Stimulated activated CD8-positive, alpha-beta memory T cell treated with anti-CD3 and anti-CD28 coated beads, Interleukin-15, amount 100 ng/mL, for 24 hours (primary cell): ENCODE results near the gene KCNMB1.

ENCODE experiments used
- DNase-seq: peaks from one replicate; pipeline ENCODE4 v3.0.0-alpha.2; 2020; ENCODE audit warnings: low read depth

KCNMB1 gene

DNA sequence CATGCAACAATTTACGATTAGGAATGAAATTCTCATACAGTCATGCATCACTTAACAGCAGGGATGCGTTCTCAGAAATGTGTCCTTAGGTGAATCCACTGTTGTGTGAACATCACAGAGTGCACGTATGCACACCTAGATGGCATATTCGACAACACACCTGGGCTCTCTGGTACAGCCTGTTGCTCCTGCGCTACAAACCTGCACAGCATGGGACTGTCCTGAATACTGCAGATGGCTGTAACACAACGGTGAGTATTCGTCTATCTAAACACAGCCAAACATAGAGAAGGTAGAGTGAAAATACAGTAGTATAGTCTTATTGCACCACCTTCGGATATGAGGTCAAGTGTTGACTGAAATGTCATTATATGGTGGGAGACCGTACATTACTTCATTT is 47.6 kb downstream of the KCNMB1 start:
- no peak for DNase-seq

DNA sequence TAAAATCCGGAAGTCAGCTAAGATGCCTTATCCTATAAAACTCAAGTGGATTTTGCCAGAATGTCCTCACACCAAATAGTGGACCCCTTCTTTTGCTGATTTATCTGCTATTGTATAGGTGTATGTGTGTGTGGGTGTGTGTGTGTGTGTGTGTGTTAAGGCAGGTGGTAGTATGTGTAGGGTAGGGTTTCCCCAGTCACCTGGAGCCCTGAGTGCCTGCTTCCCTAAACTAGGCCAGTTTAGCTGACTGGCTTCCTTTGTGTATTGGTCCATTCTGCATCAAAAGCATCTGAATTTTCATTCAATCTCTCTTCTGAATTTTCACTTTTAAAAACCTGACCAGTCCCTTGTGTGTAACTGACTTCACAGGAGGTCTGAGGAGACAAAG is 49.4 kb downstream of the KCNMB1 start:
- DNase-seq, result no peak

DNA sequence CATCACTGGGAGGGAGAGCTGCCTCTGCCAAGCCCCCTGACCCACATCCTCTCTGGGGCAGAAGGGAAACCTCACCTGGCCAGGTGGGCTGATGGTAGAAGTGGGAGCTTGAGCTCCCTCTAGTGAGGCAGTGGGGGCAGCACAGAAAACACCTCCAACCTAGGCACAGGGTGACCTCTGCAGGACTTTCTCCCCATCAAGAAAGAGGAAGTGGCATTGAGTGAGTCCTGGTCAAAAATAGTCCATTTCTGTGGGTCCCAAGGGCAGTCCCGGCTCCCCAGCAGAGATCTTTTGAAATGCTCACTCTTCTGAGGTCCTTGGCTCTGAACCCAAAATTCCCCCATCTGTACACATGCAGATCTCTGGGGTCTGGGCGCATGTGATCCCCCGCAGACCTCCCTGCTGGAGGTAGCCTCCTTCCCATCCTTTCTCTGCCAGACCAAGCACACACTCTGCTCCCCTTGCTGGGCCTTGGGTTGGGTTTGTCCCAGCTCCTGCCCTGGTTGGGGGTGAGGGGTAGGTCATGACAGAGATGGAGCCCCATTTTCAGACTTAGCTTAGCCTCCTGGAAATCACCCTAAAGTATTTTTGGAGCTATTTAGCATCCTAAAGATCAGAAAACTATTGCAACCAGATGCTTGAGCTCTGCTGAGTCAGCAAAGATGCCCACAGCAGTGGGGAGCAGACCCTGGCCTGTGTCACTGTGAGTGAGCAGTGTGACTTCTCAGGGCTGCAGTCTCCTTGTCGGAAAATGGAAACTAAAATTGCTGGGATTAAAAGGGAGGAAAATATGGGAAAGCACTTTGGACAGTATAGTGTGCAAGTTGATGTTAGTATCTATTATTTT is 50.0 kb downstream of the KCNMB1 start:
- DNase-seq, result no peak

DNA sequence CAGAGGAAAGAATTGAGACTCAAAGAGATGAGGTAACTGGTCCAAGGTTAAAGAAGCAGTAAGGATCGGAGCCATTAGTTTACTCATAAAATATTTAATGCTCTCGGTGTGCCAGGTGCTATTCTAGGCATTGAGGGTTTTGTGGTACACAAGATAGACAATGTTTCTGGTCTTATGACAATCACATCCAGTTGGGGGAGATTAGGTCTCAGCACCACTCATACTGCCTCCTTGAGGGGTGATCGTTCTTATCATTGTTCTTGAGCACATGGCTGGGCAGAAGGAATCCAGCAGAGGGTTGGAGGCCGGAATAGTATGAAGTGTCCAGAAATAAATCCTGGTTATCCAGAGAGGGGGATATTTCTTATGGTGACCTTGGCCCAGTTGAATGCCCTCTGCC is 50.9 kb downstream of the KCNMB1 start:
- DNase-seq, result no peak

DNA sequence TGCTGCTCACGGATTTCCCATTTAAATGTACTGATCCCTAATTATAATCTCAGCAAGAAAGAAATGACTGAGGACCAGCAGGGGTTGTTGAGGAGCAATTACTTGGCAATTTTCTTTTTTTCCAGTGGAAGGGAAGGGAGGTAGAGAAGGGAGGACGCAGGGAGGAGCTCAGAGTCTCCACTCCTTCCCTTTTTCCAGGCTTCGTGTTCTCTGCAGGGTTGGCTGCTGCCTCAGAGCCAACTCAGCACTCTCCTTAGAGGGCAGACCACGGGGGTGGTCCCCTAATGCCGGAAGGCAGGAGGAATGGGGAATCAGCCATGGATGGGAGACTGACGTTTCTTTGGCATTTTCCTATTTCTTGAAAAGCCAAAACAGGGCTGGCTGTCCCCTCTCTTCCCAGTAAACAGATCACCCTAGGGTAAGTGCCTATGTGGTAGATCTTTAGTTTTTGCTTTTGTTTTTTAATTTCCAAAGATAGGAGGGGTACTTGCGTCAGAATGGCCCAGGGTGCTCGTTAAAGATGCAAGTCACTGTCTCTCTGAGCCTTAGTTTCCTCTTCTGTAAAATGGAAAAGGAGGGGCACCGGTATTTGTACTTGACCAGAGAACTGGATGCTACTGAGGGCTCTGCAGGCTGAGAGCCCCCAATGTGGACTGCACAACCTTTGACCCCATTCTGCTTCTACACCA is 52.0 kb downstream of the KCNMB1 start:
- no peak for DNase-seq

DNA sequence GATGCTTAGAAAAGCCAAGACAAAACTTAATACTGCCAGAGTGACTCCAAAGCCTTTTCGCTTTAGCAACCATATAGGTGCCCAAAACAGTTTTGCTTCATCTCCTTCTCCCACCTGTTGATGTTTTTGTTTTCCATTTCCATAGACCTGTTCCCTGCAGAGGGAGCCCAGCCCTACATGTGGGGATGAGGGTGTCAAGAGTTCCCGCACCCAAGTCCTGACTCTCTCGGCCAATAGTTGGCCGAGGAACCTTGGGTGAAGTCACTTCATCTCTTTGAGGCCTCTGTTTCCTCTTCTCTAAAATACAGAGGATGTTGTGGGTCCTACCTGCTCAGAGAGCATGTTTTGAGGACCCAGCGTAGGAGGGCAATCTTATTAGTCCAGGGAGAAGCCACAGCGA is 53.1 kb downstream of the KCNMB1 start:
- no peak for DNase-seq

DNA sequence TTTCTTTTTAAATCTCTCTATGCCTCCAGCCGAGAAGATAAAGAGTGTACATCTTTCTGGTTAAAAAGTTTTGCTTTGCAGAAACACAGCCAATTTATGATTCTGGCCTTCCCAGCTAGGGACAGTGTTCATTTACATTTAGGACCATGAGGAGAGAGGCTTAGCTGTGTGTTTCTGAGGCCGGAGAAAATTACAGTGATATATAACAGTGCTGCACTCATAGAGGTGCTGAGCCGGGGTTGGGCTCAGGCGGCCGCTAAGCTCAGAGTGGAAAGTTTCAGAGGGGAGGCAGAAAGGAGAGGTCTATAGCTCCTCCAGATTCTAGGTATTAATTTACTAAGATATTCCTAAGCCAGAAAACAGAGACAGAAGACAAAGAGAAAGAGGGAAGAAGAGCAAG is 54.5 kb downstream of the KCNMB1 start:
- DNase-seq, result no peak

DNA sequence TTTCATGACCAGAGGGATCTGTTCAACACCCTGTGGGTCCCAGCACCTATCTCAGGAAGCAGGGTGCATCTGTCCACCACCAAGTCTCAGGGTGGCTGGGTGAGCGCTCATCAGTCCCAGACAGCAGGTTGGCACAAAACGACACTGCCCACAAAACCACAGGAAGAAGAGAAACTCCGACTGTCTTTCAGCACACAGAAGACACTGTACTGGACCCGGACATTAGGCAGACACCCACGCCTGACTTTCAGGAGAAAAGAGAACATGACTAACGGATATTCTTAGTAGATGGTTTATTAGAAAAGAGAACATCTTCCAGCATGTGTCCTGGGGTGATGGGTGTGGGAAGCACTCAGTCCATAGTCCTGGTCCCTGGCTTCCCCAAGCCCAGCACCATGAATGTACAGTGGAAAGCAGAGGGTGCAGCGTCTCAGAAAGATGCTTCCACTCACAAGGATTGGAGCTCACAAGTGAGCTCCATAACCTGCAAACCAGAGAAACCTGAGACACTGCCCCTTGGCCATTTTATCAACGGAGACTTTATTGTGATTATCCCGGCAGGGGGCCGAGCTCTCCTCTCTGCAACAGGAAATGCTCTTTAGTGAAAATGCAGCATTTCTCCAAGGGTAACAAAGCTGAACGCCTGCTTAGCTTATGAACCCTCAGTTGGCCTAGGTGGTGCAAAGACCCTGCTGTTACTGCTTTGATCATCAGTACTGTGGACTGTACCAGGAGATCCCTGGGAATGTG is 55.8 kb downstream of the KCNMB1 start:
- no peak for DNase-seq

DNA sequence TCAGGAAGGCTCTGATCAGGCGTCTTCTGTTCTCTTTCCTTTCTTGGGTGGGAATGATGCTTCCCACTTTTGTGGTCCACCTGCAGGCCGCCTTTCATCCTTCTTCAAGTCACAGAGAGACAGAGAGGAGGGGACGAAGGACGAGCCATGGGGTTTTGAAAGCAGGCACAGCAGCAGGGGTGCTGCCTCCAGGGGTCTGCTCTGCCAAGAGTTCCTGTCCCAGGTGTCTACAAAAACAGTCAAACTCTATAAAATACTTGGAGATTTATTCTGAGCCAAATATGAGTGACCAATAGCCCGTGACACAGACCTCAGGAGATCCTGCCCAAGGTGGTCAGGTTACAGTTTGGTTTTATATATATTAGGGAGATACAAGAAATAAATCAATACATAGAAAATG is 57.1 kb downstream of the KCNMB1 start:
- no peak for DNase-seq

DNA sequence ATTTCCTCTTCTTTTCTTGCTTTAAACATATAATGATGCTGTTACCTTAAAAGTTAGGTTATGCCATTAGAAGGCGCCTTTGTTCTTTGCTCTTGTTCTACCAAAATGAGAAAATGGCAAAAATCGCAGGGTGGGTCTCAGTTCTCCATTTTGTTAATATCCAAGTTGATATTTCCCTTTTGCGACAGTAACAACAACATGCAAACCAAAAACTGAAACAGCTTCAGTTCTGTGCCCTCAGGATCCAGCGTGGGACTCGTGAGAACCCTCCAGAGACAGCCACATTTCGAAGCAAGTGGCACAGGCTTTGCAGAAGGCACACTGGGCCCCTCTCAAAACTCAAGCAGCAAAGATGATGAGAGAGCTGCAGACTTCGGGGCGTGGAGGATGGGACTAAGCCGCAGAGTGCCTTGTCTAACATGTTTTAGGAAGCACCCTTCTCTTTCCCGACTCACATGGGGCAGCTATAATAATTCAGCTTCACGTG is 58.6 kb downstream of the KCNMB1 start:
- no peak for DNase-seq

DNA sequence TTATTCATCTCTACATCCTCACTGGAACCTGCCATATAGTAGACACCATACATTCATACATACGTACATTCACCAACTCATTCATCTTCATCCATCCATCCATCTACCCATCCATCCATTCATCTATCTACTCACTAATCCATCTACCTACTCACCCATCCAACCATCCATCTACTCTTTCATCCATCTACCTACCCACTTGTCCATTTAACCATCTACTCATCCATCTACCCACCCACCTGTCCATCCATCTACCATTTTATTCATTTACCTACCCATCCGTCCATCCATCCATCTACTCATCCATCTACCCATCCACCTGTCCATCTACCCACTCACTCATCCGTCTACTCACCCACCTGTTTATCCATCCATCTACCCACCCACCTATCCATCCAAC is 59.6 kb downstream of the KCNMB1 start:
- no peak for DNase-seq

DNA sequence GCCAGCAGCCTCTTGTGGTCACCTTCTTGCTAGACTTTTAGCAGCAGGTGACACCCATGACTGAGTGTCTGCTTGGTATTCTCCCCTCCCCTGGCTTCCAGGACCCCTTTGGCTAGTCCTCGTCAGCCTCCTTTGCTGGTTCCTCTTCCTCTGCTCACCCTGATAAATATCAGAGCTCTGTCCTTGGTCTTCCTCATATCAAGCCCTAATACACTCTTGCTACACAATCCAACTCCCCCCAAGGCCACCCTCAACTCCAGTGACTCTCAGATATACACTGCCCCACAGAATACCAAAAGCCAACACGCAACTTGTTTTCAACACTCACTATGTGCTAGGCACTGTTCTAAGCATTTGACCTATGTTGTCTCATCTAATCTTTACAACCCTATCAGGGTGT is 61.3 kb downstream of the KCNMB1 start:
- DNase-seq, result no peak

DNA sequence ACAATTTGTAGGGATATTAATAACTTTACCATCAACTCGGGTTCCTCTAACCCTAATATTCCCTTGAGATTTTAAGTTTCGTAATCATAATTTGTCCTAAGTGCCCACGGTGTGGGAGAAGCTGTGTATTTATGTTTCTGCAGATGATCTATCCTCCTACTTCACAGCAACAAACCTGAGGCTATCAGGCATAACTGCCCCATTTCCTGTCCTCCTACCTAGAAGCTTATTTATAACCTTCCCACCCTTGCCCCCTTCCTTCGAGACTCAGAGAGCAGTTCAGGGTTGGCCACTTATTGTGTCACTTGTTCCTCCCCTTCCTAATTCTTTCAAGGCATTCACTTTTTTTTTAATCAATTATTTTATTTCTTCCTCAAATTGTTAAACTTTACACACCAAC is 62.0 kb downstream of the KCNMB1 start:
- no peak for DNase-seq
